Breast epithelium (tissue), 3 donors: Measurements from ENCODE around the gene DAZL.

Experiments used
- POLR2A ChIP-seq: fragments of 450-650 bp; IDR thresholded peaks from one replicate; pipeline ENCODE4 v1.6.1; 2016; ENCODE audit warnings: antibody characterized with exemption, mild to moderate bottlenecking, moderate library complexity
- POLR2AphosphoS5 ChIP-seq, 3 donors: sonication (generic); formaldehyde crosslinking; IDR thresholded peaks; one replicate each; pipeline ENCODE4 v1.6.1; 2017; ENCODE audit warnings: antibody characterized with exemption in 3 of 3
- TF ChIP-seq, protein P1 (sequence below), 3 donors: fragments of 450-650 bp; IDR thresholded peaks; one replicate each; pipeline ENCODE4 v1.5.1; 2016 to 2017; ENCODE audit warnings: antibody characterized with exemption in 3 of 3, mild to moderate bottlenecking in 3 of 3, moderate library complexity in 3 of 3

- TF ChIP-seq, protein P1, sequence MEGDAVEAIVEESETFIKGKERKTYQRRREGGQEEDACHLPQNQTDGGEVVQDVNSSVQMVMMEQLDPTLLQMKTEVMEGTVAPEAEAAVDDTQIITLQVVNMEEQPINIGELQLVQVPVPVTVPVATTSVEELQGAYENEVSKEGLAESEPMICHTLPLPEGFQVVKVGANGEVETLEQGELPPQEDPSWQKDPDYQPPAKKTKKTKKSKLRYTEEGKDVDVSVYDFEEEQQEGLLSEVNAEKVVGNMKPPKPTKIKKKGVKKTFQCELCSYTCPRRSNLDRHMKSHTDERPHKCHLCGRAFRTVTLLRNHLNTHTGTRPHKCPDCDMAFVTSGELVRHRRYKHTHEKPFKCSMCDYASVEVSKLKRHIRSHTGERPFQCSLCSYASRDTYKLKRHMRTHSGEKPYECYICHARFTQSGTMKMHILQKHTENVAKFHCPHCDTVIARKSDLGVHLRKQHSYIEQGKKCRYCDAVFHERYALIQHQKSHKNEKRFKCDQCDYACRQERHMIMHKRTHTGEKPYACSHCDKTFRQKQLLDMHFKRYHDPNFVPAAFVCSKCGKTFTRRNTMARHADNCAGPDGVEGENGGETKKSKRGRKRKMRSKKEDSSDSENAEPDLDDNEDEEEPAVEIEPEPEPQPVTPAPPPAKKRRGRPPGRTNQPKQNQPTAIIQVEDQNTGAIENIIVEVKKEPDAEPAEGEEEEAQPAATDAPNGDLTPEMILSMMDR (IDR thresholded peaks at IDR 0.05), result no peak
- no peak for TF ChIP-seq POLR2AphosphoS5 (IDR thresholded peaks at IDR 0.05)
- TF ChIP-seq POLR2A, result no peak
Observed at GRCh38 chr3:16589867-16590624, 15.2 kb downstream of the DAZL start.
